SK-N-MC (cell line): Measurements from ENCODE around the gene GJA5.

Experiments
- EZH2 ChIP-seq: fragments of 200-600 bp; sonication (generic); IDR thresholded peaks from one replicate; pipeline ENCODE4 v1.6.1; 2017; ENCODE audit warnings: antibody characterized with exemption
- POLR2AphosphoS5 ChIP-seq: IDR thresholded peaks from 2 replicates; pipeline ENCODE4 v1.6.1; 2012; ENCODE audit warnings: mild to moderate bottlenecking, low read depth, low read length, borderline replicate concordance

GRCh38 chr1:147758379-147759100 is 1.9 kb downstream of the GJA5 start:
- TF ChIP-seq POLR2AphosphoS5 (no peak), EZH2 (no peak)
